ENCODE data around the gene GRIN2A.

GRIN2A gene

GRCh38 chr16:10128397-10129258, 53.6 kb downstream of the GRIN2A start:
- no peak for DNase-seq

- DNase-seq = no peak
Observed at GRCh38 chr16:10126686-10127085, 55.5 kb downstream of the GRIN2A start.

GRCh38 chr16:10123141-10123540, 59.1 kb downstream of the GRIN2A start:
- no peak for DNase-seq

DNA sequence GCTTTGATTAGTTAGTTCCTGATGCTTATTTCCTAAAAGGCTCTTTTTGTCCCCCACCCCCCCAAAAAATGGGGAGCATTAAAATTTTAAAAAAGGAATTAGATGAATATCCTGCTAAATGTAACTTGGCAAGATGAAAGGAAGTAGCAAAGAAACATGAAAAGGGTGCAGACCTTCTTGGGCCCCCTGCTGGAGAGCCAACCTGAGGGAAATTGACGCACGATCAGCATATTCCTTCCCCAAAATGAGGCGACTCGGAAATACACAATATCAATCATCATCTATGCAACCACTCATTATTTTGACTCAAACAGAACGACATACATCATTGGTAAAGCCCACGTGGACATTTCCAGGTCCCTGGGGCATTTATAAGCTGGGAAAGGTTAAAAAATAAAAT, 59.7 kb downstream of the GRIN2A start:
- DNase-seq = no peak

DNA sequence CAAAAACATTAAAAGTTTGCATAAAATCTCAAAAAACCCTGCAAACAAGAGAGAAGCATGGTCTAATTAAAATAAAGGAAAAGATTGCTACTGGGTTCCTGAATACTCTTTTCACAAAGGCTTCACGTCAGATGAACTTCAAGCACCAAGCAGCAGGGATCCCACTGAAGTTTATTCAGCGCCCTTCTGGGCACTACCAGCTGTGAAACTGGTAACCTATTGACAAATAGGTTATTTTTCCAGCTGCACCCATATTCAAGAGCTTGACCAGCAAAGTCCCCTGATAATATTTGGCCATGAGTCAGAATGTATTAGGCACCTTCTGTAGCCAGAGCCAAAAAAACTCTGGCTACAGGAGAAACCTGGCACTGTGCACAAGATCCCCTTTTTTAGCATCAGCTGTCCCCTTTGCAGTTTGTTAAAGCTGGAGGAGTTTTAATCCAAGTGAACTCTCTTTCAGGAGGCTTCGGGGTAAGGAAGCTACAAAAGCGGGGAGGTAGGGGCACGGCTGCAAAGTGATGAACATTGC, 60.3 kb downstream of the GRIN2A start:
- DNase-seq = no peak

GRCh38 chr16:10121491-10121890, 60.7 kb downstream of the GRIN2A start:
- DNase-seq = no peak

- no peak for DNase-seq
Observed at GRCh38 chr16:10120953-10121352, 61.3 kb downstream of the GRIN2A start.

DNA sequence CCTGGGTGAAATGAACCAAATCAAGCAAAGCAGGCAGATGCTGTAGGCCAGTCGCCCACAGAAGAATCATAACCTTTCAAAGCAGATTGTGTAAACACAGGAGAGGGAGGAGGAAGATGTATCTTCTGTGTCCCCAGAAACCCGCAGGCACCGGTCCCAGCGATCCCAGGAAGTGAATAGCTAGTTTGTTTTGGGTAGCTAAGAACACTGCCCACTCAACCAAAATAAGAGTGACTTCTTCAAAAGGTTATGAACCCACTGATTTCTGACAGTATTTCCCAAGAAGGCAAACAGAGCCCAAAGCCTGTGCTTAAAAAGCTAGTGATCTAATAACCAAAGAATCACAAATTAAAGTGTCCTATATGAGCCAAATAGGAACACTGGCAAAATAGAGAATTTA, 67.8 kb downstream of the GRIN2A start:
- DNase-seq = no peak

DNA sequence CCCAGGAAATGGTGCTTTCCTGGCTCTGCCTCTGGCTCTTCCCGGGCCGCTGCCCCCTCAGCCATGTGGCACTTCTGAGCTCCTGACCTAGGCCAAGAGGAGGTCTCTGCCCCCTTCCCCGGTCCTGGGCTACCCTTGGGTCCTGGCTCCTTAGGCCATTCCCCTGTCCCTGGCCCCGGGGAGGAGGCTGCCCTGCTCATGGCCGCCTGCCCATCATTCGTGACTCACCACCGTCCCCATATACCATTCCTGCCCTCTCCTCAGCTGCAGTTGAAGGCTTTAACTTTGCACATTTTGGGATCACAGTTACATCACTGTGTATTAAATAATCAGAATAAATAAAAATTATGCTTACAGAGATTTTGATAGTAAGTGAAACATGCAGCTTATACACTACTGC, 69.0 kb downstream of the GRIN2A start:
- no peak for DNase-seq

- DNase-seq = no peak
Observed at GRCh38 chr16:10112021-10112420, 70.2 kb downstream of the GRIN2A start.

DNA sequence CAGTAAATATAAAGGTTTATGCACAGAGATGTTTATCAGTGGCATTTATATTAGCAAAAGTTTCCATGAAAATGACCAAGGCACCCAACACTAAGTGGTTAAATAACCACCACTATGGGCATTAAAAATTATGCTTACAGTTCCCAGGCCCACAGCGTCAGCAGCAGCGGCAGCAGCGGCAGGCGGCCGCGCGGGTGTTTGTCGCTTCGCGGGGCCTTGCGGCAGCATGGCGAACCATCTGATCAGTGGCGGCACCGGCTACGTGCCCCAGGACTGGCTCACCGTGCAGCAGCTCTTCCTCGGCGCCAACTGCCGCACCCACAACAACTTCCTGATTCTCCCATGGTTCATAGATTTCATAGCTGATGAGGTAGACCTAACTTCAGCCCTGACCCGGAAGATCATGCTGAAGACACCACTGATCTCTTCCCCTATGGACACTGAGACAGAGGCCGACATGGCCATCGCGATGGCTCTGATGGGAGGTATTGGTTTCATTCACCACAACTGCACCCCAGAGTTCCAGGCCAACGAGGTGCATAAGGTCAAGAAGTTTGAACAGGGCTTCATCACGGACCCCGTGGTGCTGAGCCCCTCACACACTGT, 71.0 kb downstream of the GRIN2A start:
- no peak for DNase-seq

DNA sequence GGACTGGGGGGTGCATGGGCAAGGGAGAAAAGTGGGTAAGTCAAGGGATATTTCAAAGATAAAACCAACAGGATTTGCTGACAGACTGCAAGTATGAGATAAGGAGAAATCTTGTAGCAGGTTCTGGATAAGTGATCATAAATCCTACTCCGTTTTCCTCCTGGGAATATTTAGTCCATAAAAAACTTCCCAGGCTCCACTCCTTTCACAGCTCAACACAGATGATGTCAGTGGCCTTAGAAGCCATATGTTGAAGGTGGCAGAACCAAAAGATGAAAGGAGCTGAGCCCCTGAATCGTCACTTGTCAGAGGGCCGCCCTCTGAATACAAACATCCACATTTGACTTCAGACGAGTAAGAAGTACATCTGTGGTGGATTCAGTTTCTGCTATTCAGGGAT, 71.7 kb downstream of the GRIN2A start:
- no peak for DNase-seq

- DNase-seq = no peak
Observed at GRCh38 chr16:10107081-10107480, 75.1 kb downstream of the GRIN2A start.

DNA sequence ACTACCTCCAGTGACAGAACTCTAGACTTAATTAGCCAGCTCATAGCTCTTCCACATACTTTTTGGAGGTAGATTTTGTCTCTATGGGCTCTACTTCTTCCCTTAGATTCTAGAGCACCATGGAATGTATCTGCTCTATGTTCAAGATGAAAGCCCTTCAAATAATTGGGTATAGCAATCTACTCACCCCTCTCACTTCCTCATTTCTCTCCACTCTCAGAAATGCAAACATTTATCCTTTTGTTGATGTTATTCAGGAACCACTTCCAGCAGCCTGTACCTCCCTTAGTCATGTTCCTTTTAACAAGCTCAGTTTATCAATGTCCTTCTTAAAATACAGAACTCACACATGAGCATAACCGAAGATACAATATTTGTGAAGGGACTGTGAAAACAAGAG, 78.5 kb downstream of the GRIN2A start:
- DNase-seq = no peak

- DNase-seq = no peak
Observed at GRCh38 chr16:10103118-10103517, 79.1 kb downstream of the GRIN2A start.

DNA sequence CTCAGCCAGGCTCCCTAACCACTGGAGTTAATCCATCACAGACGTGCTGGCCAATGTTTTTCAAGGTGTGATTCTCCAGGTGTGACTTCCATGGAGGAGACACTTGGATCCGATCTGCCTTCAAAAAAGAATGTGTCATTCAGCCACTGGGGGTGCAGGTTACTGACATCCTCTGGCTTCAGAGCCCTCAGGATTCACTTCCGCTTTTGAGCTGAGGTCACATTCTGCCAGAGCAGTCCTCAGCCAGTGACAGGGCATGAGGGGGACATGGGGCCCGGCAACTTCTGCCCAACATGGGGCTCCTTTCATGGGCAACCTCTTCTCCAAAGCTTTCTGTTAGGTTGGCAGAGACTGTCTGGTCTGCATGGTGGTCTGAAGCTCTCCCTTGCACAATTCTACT, 81.4 kb downstream of the GRIN2A start:
- DNase-seq = no peak

DNA sequence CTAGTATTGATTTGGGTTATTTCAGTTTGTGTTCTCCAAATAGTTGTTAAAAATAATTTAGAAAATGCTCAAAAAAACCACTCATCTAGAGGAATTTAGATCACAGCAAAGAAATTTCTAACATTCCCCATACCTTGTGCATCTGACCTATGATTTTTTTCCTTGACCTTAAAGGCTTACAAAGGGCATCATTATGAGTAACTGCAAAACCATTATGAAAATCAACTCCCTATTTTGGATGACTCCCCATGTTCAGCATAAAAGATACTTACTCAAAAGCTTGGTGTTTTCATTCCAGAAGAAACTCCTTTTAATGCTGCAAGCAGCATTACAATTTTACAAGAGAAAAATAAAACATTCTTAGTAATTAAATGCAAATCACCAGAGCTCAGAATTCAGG, 83.2 kb downstream of the GRIN2A start:
- DNase-seq = no peak

DNA sequence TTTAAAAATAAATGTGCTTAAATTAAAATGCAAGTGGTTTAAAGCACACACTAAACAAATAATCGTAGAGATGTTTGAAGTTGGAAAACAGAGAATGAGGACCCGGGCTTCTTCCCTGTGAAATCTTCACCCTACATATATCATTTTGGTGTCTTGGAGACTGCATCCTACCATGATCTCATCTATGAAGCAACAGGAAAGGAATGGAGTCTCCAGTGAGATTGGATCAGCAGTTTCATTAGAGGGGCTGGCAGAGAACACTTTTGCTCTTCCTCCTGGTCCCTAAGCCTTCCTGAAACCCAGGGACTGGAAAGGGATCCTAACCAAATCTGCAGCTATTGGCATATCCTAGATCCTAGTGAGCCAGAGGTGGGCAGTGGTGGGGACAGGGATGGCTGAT, 85.0 kb downstream of the GRIN2A start:
- DNase-seq = no peak

DNA sequence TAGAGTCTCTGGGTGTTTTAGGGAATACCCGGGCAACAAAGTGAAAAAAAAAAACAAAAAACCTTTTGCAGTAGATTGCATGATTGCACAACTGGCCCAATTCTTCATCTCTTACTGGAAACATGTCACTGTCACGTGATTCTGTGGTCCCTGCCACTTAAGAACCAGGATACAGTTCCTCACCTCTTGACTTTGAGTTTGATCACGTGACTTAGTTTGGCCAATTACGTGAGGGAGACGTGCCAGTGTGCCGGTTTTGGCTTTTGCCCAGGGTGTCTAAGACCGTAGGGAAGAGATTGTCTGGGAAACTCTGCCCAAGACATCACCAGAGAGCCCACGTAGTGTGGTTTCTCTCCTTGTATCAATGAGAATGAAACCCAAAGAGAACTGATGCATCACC, 88.7 kb downstream of the GRIN2A start:
- DNase-seq = no peak

- no peak for DNase-seq
Observed at GRCh38 chr16:10090816-10091215, 91.4 kb downstream of the GRIN2A start.

DNA sequence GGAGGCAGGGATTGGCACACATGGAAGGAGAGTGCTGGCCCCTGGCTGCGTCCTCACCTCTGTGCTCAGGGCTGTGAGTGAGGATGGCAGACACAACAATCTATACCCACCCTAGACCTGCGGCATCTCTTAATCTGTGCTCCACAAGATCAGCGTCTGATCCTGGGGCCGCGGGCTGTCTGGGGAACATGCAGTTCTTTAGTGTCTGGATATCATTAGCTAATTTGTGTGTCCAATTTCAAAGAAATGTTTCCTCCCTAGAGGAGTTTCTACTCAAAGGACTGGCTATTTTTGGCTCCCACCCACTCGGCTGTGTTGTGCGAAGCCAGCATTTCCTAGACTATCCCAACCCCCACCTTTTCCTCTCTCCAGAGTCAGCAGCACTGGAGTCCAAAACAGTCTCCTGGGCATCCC, 93.8 kb downstream of the GRIN2A start:
- no peak for DNase-seq

DNA sequence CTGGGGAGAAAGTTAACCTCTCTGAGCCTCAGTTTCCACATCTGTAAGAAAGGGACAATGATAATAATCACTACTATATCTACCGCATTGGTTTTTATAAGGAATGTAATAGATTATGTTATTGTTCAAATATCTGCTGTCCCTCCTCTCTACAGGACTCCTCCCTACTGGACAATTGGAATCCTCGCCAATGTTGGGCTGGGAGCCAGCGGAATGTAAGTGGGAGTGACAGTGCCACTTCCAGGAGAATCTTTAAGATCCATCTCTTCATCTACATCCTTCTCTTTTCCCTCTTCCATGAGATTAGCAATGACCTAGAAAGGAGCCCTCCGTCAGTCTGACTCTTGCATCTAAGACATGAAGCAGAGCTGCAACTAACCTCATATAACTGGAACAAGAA, 95.1 kb downstream of the GRIN2A start:
- no peak for DNase-seq

- DNase-seq = no peak
Observed at GRCh38 chr16:10086620-10087019, 95.6 kb downstream of the GRIN2A start.

DNA sequence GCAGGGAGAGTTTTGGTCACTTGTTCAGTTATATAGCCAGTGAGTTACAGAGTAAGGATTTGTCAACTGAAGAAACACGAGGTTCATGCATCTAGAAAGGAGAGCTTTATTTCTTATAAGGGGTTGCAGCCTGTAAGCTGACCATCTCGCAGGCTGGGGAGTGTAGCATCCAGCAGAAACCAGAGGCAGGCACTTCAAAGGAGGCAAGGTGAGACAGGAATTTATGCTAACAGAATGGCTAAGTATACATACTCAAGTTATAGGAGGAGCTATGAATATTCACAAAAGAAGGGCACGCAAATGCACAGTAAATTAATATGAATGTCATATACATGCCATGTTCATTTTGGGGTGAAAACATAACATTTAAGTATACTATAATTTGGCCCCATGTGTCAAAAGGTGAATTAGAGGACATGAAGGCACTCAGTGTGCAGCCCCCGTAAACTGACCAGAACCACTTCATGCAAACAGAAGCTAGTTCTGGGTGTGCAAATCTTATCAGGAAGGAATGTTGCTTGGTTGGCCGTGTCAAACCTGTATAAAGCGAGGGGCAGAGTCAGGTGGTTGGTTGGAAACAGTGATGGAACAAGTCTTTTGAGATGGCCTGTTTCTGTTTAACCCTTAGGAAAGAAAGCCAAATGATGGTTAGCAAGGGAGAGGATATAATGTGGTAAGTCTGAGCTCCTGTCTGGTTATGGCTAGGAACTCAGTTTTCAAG, 97.0 kb downstream of the GRIN2A start:
- no peak for DNase-seq

All from stimulated activated CD4-positive, alpha-beta T cell treated with anti-CD3 and anti-CD28 coated beads, Interleukin-2, amount 100 ng/mL, for 48 hours (primary cell).